Activated naive CD4-positive, alpha-beta T cell treated with anti-CD3 and anti-CD28 coated beads for 36 hours (primary cell): ENCODE results near the gene DLG2. TPM values are rescaled to one million over a fixed set of nuclear protein-coding genes. Genes with fewer than 3 reads are reported as not detected.
"Not testable (repeated sequence)": the region's sequence is repeated elsewhere in the genome, so short reads cannot be mapped to it uniquely, and the experiment has no call there.

ENCODE experiments used
- CTCF ChIA-PET: fragments of 350-600 bp; sonication (Branson Sonifier 250); formaldehyde crosslinking; loops from one replicate; lab custom pipeline; 2021; ENCODE audit warnings: antibody characterized with exemption; lab: Charles Lee
- DNase-seq: peaks from one replicate; pipeline ENCODE4 v3.0.0-alpha.2; 2020
- H3K27ac Mint-ChIP-seq: one replicate; pipeline ENCODE4 v1.8.0; 2021; ENCODE audit warnings: mild to moderate bottlenecking, mixed read lengths
- H3K27me3 Mint-ChIP-seq: one replicate; pipeline ENCODE4 v1.8.0; 2021; ENCODE audit warnings: low read depth, mixed read lengths
- H3K36me3 Mint-ChIP-seq: one replicate; pipeline ENCODE4 v1.8.0; 2021; ENCODE audit warnings: low read depth, mixed read lengths
- H3K4me1 Mint-ChIP-seq: one replicate; pipeline ENCODE4 v1.8.0; 2021; ENCODE audit warnings: low read depth, mixed read lengths
- H3K4me3 Mint-ChIP-seq: one replicate; pipeline ENCODE4 v1.8.0; 2021; ENCODE audit warnings: mild to moderate bottlenecking, moderate library complexity, mixed read lengths
- H3K9me3 Mint-ChIP-seq: one replicate; pipeline ENCODE4 v1.8.0; 2021; ENCODE audit warnings: mixed read lengths
- intact Hi-C: fragments of 100-400 bp; cut with micrococcal nuclease; formaldehyde crosslinking; loops from one replicate; pipeline ENCODE4 v1.15.1; 2023
- total RNA-seq, 2 experiments: library from RNA; stranded (reverse); gene quantifications; one replicate each; pipeline ENCODE4 v1.2.3, GENCODE V29; 2021

The DLG2 gene
- total RNA-seq, 2 experiments from 2014 or later = 3.3 to 4.6 TPM

- Mint-ChIP-seq H3K9me3 (no peaks in the 10 kb centered on the region), H3K27me3 (no peaks in the 10 kb centered on the region), H3K27ac (no peak overlapping the region), H3K4me1 (no peaks in the 10 kb centered on the region), H3K36me3 (no peaks in the 10 kb centered on the region), H3K4me3 (no peak overlapping the region)
- DNase-seq = no peak
- intact Hi-C loops = no loop called here
- CTCF ChIA-PET = no interaction called here
These were observed 1254.7 kb downstream of the DLG2 start for GRCh38 chr11:84372381-84372950.

DNA sequence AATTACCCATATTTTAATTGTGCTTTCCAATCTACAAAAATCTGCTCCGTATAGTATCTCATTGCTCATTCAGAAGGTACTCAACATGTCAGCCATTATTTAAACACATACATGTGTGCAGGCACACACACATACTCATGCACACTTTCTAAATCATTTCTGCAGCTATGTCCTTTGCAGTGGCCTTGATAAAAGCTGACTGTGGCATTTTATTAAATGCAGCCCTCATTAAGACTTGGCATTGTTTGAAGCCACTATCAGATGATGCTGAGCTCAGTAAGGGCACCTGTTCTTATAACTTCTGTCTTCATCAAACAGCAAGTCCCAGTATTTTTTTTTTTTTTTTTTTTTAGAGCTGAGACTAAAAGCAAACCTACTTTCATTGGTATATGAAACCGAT is 1269.1 kb downstream of the DLG2 start:
- Mint-ChIP-seq H3K4me3 (no peak overlapping the region), H3K27ac (no peak overlapping the region), H3K4me1 (no peaks in the 10 kb centered on the region), H3K9me3 (peaks cover 15% of the 10 kb centered on the region), H3K27me3 (no peaks in the 10 kb centered on the region), H3K36me3 (no peaks in the 10 kb centered on the region)
- CTCF ChIA-PET = no interaction called here
- no peak for DNase-seq
- intact Hi-C loops = no loop called here

- no peak overlapping the region for H3K27ac Mint-ChIP-seq
- H3K27me3 Mint-ChIP-seq = no peaks in the 10 kb centered on the region
- H3K4me3 Mint-ChIP-seq = no peak overlapping the region
- CTCF ChIA-PET = no interaction called here
- no peak for DNase-seq
- H3K9me3 Mint-ChIP-seq = peaks cover 16% of the 10 kb centered on the region
- H3K36me3 Mint-ChIP-seq = no peaks in the 10 kb centered on the region
- intact Hi-C loops = no loop called here
- H3K4me1 Mint-ChIP-seq = no peaks in the 10 kb centered on the region
These were observed 1271.2 kb downstream of the DLG2 start for GRCh38 chr11:84355911-84356310.

DNA sequence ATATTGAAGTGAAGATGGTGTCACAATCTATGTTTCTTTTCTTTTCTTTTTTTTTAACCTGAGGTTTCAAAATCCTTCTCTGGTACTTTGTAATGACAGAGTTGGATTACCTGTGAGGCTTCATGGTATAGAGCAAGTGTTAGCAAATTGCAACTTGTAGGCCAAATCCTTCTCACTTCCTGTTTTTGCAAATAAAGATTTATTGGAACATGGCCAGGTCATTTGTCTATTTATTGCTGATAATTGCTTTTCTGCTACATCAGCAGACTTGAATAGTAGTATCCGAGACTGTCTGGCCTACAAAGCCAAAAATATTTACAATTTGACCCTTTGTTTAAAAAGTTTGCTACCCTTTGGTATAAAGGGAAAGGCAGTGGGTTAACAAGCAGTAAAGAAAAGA is 1281.5 kb downstream of the DLG2 start:
- Mint-ChIP-seq H3K36me3 (no peaks in the 10 kb centered on the region), H3K27me3 (no peaks in the 10 kb centered on the region), H3K9me3 (peaks cover 5% of the 10 kb centered on the region), H3K4me3 (no peak overlapping the region), H3K4me1 (no peaks in the 10 kb centered on the region), H3K27ac (no peak overlapping the region)
- DNase-seq = no peak
- CTCF ChIA-PET = no interaction called here
- intact Hi-C loops = no loop called here

DNA sequence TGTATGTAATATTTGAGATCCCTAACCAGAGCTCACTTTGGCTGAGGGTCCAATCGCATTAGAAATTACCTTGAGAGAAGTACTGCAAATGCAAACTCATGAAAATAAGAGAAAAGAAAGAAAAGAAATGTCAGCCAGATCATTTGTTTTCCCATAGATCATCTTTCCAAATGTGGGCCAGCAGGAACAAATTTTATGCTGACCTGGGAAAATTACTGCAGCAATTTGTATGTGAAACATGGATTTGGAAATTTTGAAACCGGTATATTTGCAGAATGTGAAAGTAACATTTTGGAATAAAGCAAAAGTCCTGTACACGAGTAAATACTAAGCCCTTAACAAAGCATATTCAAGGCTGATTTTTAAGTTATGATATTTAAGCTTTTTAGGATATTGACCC is 1282.1 kb downstream of the DLG2 start:
- intact Hi-C loops = no loop called here

GRCh38 chr11:84339796-84340195 is 1287.3 kb downstream of the DLG2 start:
- Mint-ChIP-seq H3K4me3 (no peak overlapping the region), H3K9me3 (peaks cover 6% of the 10 kb centered on the region), H3K27ac (no peak overlapping the region), H3K36me3 (no peaks in the 10 kb centered on the region), H3K27me3 (no peaks in the 10 kb centered on the region), H3K4me1 (no peaks in the 10 kb centered on the region)
- DNase-seq = no peak
- CTCF ChIA-PET = no interaction called here
- intact Hi-C loops = no loop called here

More for the DNA sequence above, 1282.1 kb downstream of the DLG2 start:
- H3K4me1 Mint-ChIP-seq = no peaks in the 10 kb centered on the region
- CTCF ChIA-PET = no interaction called here
- peaks cover 6% of the 10 kb centered on the region for H3K9me3 Mint-ChIP-seq
- no peak overlapping the region for H3K27ac Mint-ChIP-seq
- no peak overlapping the region for H3K4me3 Mint-ChIP-seq
- H3K27me3 Mint-ChIP-seq = no peaks in the 10 kb centered on the region
- DNase-seq = no peak
- no peaks in the 10 kb centered on the region for H3K36me3 Mint-ChIP-seq

DNA sequence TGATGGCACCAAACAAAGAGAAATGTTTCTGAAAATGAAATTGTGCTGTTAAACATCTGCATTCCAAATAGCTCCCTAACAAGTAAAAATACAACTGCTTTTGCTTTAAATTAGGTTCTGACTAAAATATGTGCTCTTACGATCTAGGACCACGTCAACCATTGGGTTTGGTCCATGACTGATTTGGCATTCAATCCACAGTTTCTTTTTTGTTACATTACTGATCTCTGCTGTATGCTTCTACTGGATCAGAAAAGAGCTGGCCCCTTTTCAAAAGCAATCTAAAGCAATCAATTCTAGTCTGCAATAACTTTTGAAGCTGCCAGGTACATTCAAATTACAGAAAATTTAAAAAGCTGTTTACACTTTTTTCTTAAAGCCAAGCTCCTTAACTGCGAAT is 1293.9 kb downstream of the DLG2 start:
- no peak for DNase-seq
- Mint-ChIP-seq H3K27ac (no peak overlapping the region), H3K27me3 (no peaks in the 10 kb centered on the region), H3K4me1 (no peaks in the 10 kb centered on the region), H3K36me3 (no peaks in the 10 kb centered on the region), H3K4me3 (no peak overlapping the region), H3K9me3 (peaks cover 9% of the 10 kb centered on the region)
- intact Hi-C loops = no loop called here
- CTCF ChIA-PET = no interaction called here

- DNase-seq = no peak
- Mint-ChIP-seq H3K4me3 (no peak overlapping the region), H3K36me3 (no peaks in the 10 kb centered on the region), H3K27ac (no peak overlapping the region), H3K27me3 (no peaks in the 10 kb centered on the region), H3K4me1 (no peaks in the 10 kb centered on the region), H3K9me3 (peaks cover 12% of the 10 kb centered on the region)
- intact Hi-C loops = no loop called here
- CTCF ChIA-PET = no interaction called here
These were observed 1304.9 kb downstream of the DLG2 start for GRCh38 chr11:84322211-84322610.

GRCh38 chr11:84319863-84320262 is 1307.3 kb downstream of the DLG2 start:
- DNase-seq = no peak
- Mint-ChIP-seq H3K36me3 (no peaks in the 10 kb centered on the region), H3K4me3 (no peak overlapping the region), H3K4me1 (no peaks in the 10 kb centered on the region), H3K9me3 (peaks cover 11% of the 10 kb centered on the region), H3K27ac (no peak overlapping the region), H3K27me3 (no peaks in the 10 kb centered on the region)
- CTCF ChIA-PET = no interaction called here
- intact Hi-C loops = no loop called here

- no peak for DNase-seq
- Mint-ChIP-seq H3K9me3 (peaks cover 9% of the 10 kb centered on the region), H3K4me1 (no peaks in the 10 kb centered on the region), H3K27ac (no peak overlapping the region), H3K36me3 (no peaks in the 10 kb centered on the region), H3K4me3 (no peak overlapping the region), H3K27me3 (no peaks in the 10 kb centered on the region)
- intact Hi-C loops = no loop called here
- CTCF ChIA-PET = no interaction called here
These were observed 1310.1 kb downstream of the DLG2 start for GRCh38 chr11:84316866-84317555.

DNA sequence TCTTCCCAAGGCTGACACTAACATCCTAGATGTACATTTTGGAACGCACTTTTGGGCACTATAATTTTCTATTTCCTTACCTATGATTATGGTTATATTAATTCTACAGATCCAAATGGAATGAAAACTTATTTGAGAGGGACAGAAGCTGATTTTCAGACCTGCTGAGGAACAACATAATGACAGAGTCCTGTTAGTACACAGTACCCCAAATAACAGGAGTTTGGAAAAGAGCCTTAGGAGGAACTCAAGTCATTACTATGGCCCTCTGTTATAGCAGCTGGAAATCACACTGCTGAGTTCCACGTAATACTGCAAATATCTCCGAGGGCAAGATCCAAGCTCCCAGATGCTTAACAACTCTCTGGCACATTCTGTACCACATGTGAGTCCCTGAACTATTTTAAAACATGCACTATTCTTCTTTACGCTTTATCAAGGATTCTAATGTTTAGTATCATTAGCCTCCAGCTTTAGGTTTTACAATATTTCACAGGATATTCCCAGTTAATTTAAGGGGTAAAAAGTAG is 1313.2 kb downstream of the DLG2 start:
- Mint-ChIP-seq H3K9me3 (peaks cover 6% of the 10 kb centered on the region), H3K27ac (no peak overlapping the region), H3K36me3 (no peaks in the 10 kb centered on the region), H3K4me1 (no peaks in the 10 kb centered on the region), H3K27me3 (no peaks in the 10 kb centered on the region), H3K4me3 (no peak overlapping the region)
- CTCF ChIA-PET = no interaction called here
- DNase-seq = no peak
- intact Hi-C loops = no loop called here

DNA sequence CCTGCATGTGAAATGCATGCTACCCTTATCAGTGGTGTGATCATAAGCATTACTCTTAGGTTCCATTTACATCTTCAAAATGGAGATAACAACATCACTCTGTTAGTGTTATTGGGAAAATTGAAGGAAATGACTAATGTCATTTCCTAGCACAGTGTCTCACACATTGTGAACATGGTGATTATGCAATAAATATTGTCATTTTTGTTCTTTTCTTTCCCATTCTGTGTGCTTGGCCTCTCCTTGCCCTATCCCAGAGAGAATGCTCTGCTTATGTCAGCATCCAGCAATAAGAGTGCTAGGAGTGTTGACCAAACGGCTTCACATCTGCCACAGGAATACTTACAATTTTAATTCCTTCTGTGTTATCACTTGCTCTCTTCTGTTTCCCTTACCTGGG is 1316.9 kb downstream of the DLG2 start:
- CTCF ChIA-PET = no interaction called here
- no peak for DNase-seq
- intact Hi-C loops = no loop called here
- Mint-ChIP-seq H3K27me3 (no peaks in the 10 kb centered on the region), H3K27ac (no peak overlapping the region), H3K9me3 (peaks cover 11% of the 10 kb centered on the region), H3K4me1 (no peaks in the 10 kb centered on the region), H3K36me3 (peaks cover 2% of the 10 kb centered on the region), H3K4me3 (no peak overlapping the region)

GRCh38 chr11:84308491-84308890 is 1318.7 kb downstream of the DLG2 start:
- H3K36me3 Mint-ChIP-seq, H3K4me1 Mint-ChIP-seq, H3K4me3 Mint-ChIP-seq, CTCF ChIA-PET, DNase-seq, H3K27ac Mint-ChIP-seq, H3K27me3 Mint-ChIP-seq, intact Hi-C loops: not testable (repeated sequence)
- peaks cover 11% of the 10 kb centered on the region for H3K9me3 Mint-ChIP-seq
